ENCODE measurements around the gene C1orf232.
A peak's percentile ranks its signal among the peaks of the same experiment; 100 is the strongest.

The C1orf232 gene

GRCh38 chr1:26134466-26134865 lies 34.3 kb downstream of the C1orf232 start:
- no peak overlapping the region for H2AFZ ChIP-seq (ENCODE audit: low read depth, low read length)
- H3K4me1 ChIP-seq (ENCODE audit: insufficient read depth, low read length): peaks cover 3% of the 10 kb centered on the region; the same call in 1 of the 2 replicates
- H3K36me3 ChIP-seq (ENCODE audit: insufficient read depth, low read length): no peaks in the 10 kb centered on the region
- H3K27ac ChIP-seq (ENCODE audit: low read length): no peak overlapping the region
- no peak for TF ChIP-seq CTCF (IDR thresholded peaks at IDR 0.05; ENCODE audit: borderline replicate concordance, extremely low read depth, low read length, poor library complexity, severe bottlenecking)
- TF ChIP-seq EZH2 (IDR thresholded peaks at IDR 0.05; ENCODE audit: borderline replicate concordance, low read depth, low read length, severe bottlenecking): no peak
- no peak overlapping the region for H3K4me2 ChIP-seq (ENCODE audit: insufficient read depth, low read length)
- H3K79me2 ChIP-seq (ENCODE audit: insufficient read depth, low read length): no peaks in the 10 kb centered on the region
- peaks cover 8% of the 10 kb centered on the region for H3K9me3 ChIP-seq (ENCODE audit: insufficient read depth, low read length, severe bottlenecking)
- H3K9ac ChIP-seq (ENCODE audit: low read depth, low read length): no peak overlapping the region
- ATAC-seq (ENCODE audit: insufficient read depth, low read depth) (no peak), DNase-seq (no peak)
- no peak overlapping the region for H3K4me3 ChIP-seq (ENCODE audit: low read depth in 1 of 2, low read length in 2 of 2)
- no peaks in the 10 kb centered on the region for H3K27me3 ChIP-seq (ENCODE audit: insufficient read depth, low read length, poor library complexity)
- H4K20me1 ChIP-seq (ENCODE audit: insufficient read depth, low read length): no peaks in the 10 kb centered on the region

GRCh38 chr1:26132834-26133167 lies 36.0 kb downstream of the C1orf232 start:
- Histone ChIP-seq H3K27ac (ENCODE audit: low read length) (no peak overlapping the region), H3K9ac (ENCODE audit: low read depth, low read length) (no peak overlapping the region), H4K20me1 (ENCODE audit: insufficient read depth, low read length) (no peaks in the 10 kb centered on the region), H3K4me2 (ENCODE audit: insufficient read depth, low read length) (no peak overlapping the region), H3K79me2 (ENCODE audit: insufficient read depth, low read length) (no peaks in the 10 kb centered on the region), H3K9me3 (ENCODE audit: insufficient read depth, low read length, severe bottlenecking) (peaks cover 8% of the 10 kb centered on the region), H3K27me3 (ENCODE audit: insufficient read depth, low read length, poor library complexity) (no peaks in the 10 kb centered on the region), H3K4me3 (ENCODE audit: low read depth in 1 of 2, low read length in 2 of 2) (no peak overlapping the region), H3K36me3 (ENCODE audit: insufficient read depth, low read length) (no peaks in the 10 kb centered on the region), H3K4me1 (ENCODE audit: insufficient read depth, low read length) (peaks cover 3% of the 10 kb centered on the region), H2AFZ (ENCODE audit: low read depth, low read length) (no peak overlapping the region)
- DNase-seq (peak; percentile 0), ATAC-seq (ENCODE audit: insufficient read depth, low read depth) (no peak)
- no peak for TF ChIP-seq EZH2 (IDR thresholded peaks at IDR 0.05; ENCODE audit: borderline replicate concordance, low read depth, low read length, severe bottlenecking)
- no peak for TF ChIP-seq CTCF (IDR thresholded peaks at IDR 0.05; ENCODE audit: borderline replicate concordance, extremely low read depth, low read length, poor library complexity, severe bottlenecking)

GRCh38 chr1:26132128-26132833 lies 36.5 kb downstream of the C1orf232 start:
- Histone ChIP-seq H3K4me3 (ENCODE audit: low read depth in 1 of 2, low read length in 2 of 2) (no peak overlapping the region), H4K20me1 (ENCODE audit: insufficient read depth, low read length) (no peaks in the 10 kb centered on the region), H3K4me2 (ENCODE audit: insufficient read depth, low read length) (no peak overlapping the region), H3K9ac (ENCODE audit: low read depth, low read length) (no peak overlapping the region), H3K27me3 (ENCODE audit: insufficient read depth, low read length, poor library complexity) (no peaks in the 10 kb centered on the region), H3K36me3 (ENCODE audit: insufficient read depth, low read length) (no peaks in the 10 kb centered on the region), H3K9me3 (ENCODE audit: insufficient read depth, low read length, severe bottlenecking) (peaks cover 8% of the 10 kb centered on the region), H3K27ac (ENCODE audit: low read length) (no peak overlapping the region), H2AFZ (ENCODE audit: low read depth, low read length) (no peak overlapping the region), H3K4me1 (ENCODE audit: insufficient read depth, low read length) (peaks cover 8% of the 10 kb centered on the region), H3K79me2 (ENCODE audit: insufficient read depth, low read length) (no peaks in the 10 kb centered on the region)
- TF ChIP-seq EZH2 (IDR thresholded peaks at IDR 0.05; ENCODE audit: borderline replicate concordance, low read depth, low read length, severe bottlenecking) (no peak), CTCF (IDR thresholded peaks at IDR 0.05; ENCODE audit: borderline replicate concordance, extremely low read depth, low read length, poor library complexity, severe bottlenecking) (no peak)
- ATAC-seq (ENCODE audit: insufficient read depth, low read depth) (no peak), DNase-seq (peak; percentile 5)

Data from DND-41 (cell line).